Upper lobe of left lung (tissue), 4 donors: ENCODE measurements around the gene VKORC1.

Experiments used
- EP300 ChIP-seq, 4 donors: sonication (generic); formaldehyde crosslinking; IDR thresholded peaks; one replicate each; pipeline ENCODE4 v1.5.1; 2017; ENCODE audit warnings: antibody characterized with exemption in 4 of 4, control low read depth in 2 of 4
- POLR2A ChIP-seq, 4 donors: fragments of 450-650 bp; IDR thresholded peaks; one replicate each; pipeline ENCODE4 v1.5.1; 2016 to 2017; ENCODE audit warnings: antibody characterized with exemption in 4 of 4, mild to moderate bottlenecking in 2 of 4
- TF ChIP-seq, protein P1 (sequence below), 6 experiments: fragments of 450-650 bp in 4 of 6; fragments of 200-600 bp in 2 of 6; sonication (generic) in 2 of 6; IDR thresholded peaks; one replicate each; pipeline ENCODE4 v1.5.1; 2016 to 2019; ENCODE audit warnings: antibody characterized with exemption in 6 of 6

DNA sequence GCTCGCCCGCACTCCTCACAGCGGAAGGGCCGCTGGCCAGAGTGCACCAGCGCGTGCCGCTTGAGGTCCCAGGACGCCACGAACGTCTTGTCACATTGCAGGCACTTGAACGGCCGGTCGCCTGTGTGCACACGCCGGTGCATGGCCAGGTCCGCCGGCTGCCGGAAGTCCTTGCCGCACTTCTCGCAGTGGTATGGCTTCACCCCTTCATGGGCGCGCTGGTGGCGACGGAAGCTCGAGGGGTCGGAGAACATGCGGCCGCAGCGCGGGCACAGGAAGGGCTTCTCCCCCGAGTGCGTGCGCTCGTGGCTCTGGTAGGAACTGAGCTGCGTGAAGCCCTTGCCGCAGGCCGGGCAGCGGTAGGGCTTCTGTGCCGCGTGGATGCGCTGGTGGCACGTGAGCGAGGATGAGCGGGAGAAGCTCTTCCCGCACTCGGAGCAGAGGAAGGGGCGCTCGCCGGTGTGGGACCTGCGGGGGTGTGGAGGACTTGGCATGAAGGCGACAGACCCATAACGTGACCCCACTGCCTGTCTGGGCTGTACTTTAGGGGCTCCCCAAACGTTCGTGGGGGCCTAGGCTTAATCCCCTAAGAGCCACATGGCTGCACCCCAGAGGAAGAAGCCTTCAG is 32.7 kb downstream of the VKORC1 start:
- TF ChIP-seq POLR2A (IDR thresholded peaks at IDR 0.05), result no peak
- TF ChIP-seq, protein P1, sequence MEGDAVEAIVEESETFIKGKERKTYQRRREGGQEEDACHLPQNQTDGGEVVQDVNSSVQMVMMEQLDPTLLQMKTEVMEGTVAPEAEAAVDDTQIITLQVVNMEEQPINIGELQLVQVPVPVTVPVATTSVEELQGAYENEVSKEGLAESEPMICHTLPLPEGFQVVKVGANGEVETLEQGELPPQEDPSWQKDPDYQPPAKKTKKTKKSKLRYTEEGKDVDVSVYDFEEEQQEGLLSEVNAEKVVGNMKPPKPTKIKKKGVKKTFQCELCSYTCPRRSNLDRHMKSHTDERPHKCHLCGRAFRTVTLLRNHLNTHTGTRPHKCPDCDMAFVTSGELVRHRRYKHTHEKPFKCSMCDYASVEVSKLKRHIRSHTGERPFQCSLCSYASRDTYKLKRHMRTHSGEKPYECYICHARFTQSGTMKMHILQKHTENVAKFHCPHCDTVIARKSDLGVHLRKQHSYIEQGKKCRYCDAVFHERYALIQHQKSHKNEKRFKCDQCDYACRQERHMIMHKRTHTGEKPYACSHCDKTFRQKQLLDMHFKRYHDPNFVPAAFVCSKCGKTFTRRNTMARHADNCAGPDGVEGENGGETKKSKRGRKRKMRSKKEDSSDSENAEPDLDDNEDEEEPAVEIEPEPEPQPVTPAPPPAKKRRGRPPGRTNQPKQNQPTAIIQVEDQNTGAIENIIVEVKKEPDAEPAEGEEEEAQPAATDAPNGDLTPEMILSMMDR (IDR thresholded peaks at IDR 0.05), result no peak
- no peak for TF ChIP-seq EP300 (IDR thresholded peaks at IDR 0.05)
